ENCODE measurements around the gene CELA2B. TPM values are rescaled to one million over a fixed set of nuclear protein-coding genes. Genes with fewer than 3 reads are reported as not detected.
"Not testable (repeated sequence)": the region's sequence is repeated elsewhere in the genome, so short reads cannot be mapped to it uniquely, and the experiment has no call there.

The CELA2B gene
- not detected for total RNA-seq
- long read RNA-seq, donor 1 = 0 reads
- long read RNA-seq, donor 2 = 0 reads

- no peak for ATAC-seq
- H3K36me3 ChIP-seq (ENCODE audit: low read depth) = no peaks in the 10 kb centered on the region
- TF ChIP-seq CTCF (IDR thresholded peaks at IDR 0.05) = no peak
- H3K4me1 ChIP-seq (ENCODE audit: low read depth) = no peaks in the 10 kb centered on the region
- intact Hi-C loops (cut with DNase I, micrococcal nuclease) = no loop called here
- H3K9me3 ChIP-seq = no peaks in the 10 kb centered on the region
- DNase-seq = no peak
- H3K4me3 ChIP-seq = no peak within 1 kb of the TSS
These were observed at the start of gene CELA2B for GRCh38 chr1:15475752-15476314. Gene CELA2B (plus strand): TSS chr1:15476104. CDS start chr1:15476126, 22 bp downstream.

- Histone ChIP-seq H3K4me1 (ENCODE audit: low read depth) (peaks cover 49% of the 10 kb centered on the region), H3K9me3 (no peaks in the 10 kb centered on the region), H3K36me3 (ENCODE audit: low read depth) (no peaks in the 10 kb centered on the region), H3K4me3 (no peak overlapping the region)
- peak; percentile 78 to 88 (median 87) for DNase-seq
- peak; percentile 12 for TF ChIP-seq CTCF (IDR thresholded peaks at IDR 0.05)
- ATAC-seq = peak; percentile 66
- intact Hi-C loops (cut with DNase I, micrococcal nuclease) = no loop called here
These were observed 49.2 kb upstream of the CELA2B start for GRCh38 chr1:15426492-15427279.

- DNase-seq = peak in 1 of 3 donors; percentile 60
- H3K36me3 ChIP-seq (ENCODE audit: low read depth) = no peaks in the 10 kb centered on the region
- H3K9me3 ChIP-seq = no peaks in the 10 kb centered on the region
- no peak for ATAC-seq
- no peak for TF ChIP-seq CTCF (IDR thresholded peaks at IDR 0.05)
- peaks cover 48% of the 10 kb centered on the region for H3K4me1 ChIP-seq (ENCODE audit: low read depth)
- intact Hi-C loops (cut with DNase I, micrococcal nuclease) = no loop called here
- no peak overlapping the region for H3K4me3 ChIP-seq
These were observed 48.6 kb upstream of the CELA2B start for GRCh38 chr1:15427280-15427666.

- ATAC-seq; H3K4me3 ChIP-seq; intact Hi-C loops (cut with DNase I, micrococcal nuclease); DNase-seq; H3K9me3 ChIP-seq; H3K36me3 ChIP-seq (ENCODE audit: low read depth): not testable (repeated sequence)
- H3K4me1 ChIP-seq (ENCODE audit: low read depth) = peaks cover 39% of the 10 kb centered on the region
These were observed 47.7 kb upstream of the CELA2B start for GRCh38 chr1:15428252-15428651.

GRCh38 chr1:15428815-15429435, 47.0 kb upstream of the CELA2B start:
- peaks cover 38% of the 10 kb centered on the region for H3K4me1 ChIP-seq (ENCODE audit: low read depth)
- intact Hi-C loops (cut with DNase I, micrococcal nuclease) = no loop called here
- DNase-seq (no peak), ATAC-seq (no peak)
- no peak for TF ChIP-seq CTCF (IDR thresholded peaks at IDR 0.05)
- H3K4me3 ChIP-seq = no peak overlapping the region
- no peaks in the 10 kb centered on the region for H3K36me3 ChIP-seq (ENCODE audit: low read depth)
- no peaks in the 10 kb centered on the region for H3K9me3 ChIP-seq

- no peak for ATAC-seq
- TF ChIP-seq CTCF (IDR thresholded peaks at IDR 0.05) = no peak
- peaks cover 32% of the 10 kb centered on the region for H3K4me1 ChIP-seq (ENCODE audit: low read depth)
- no peaks in the 10 kb centered on the region for H3K36me3 ChIP-seq (ENCODE audit: low read depth)
- H3K4me3 ChIP-seq = no peak overlapping the region
- intact Hi-C loops (cut with DNase I, micrococcal nuclease) = loop anchor here (5.0 kb wide), 1 partner anchor 107 kb away; no protein-coding TSS in a partner anchor
- DNase-seq = no peak
- H3K9me3 ChIP-seq = no peaks in the 10 kb centered on the region
These were observed 46.2 kb upstream of the CELA2B start for GRCh38 chr1:15429701-15430149.
